ENCODE results near the gene CTSC.
"Not testable (repeated sequence)": the region's sequence is repeated elsewhere in the genome, so short reads cannot be mapped to it uniquely, and the experiment has no call there.

CTSC gene

GRCh38 chr11:88353386-88353785, 15.8 kb upstream of the CTSC start:
- in situ Hi-C loops (cut with MboI; ENCODE audit: low sequenced_read_pairs) = no loop called here

GRCh38 chr11:88352139-88352538, 14.6 kb upstream of the CTSC start:
- in situ Hi-C loops (cut with MboI; ENCODE audit: low sequenced_read_pairs) = no loop called here

GRCh38 chr11:88348870-88349269, 11.3 kb upstream of the CTSC start:
- in situ Hi-C loops (cut with MboI; ENCODE audit: low sequenced_read_pairs) = no loop called here

- in situ Hi-C loops (cut with MboI; ENCODE audit: low sequenced_read_pairs) = no loop called here
Measured at GRCh38 chr11:88345949-88346348, 8.4 kb upstream of the CTSC start.

- in situ Hi-C loops (cut with MboI; ENCODE audit: low sequenced_read_pairs) = no loop called here
Measured at GRCh38 chr11:88345408-88345807, 7.9 kb upstream of the CTSC start.

GRCh38 chr11:88344869-88345268, 7.3 kb upstream of the CTSC start:
- in situ Hi-C loops (cut with MboI; ENCODE audit: low sequenced_read_pairs) = no loop called here

GRCh38 chr11:88341522-88342251, 4.2 kb upstream of the CTSC start:
- in situ Hi-C loops (cut with MboI; ENCODE audit: low sequenced_read_pairs) = no loop called here

GRCh38 chr11:88340366-88340935, 2.9 kb upstream of the CTSC start:
- in situ Hi-C loops (cut with MboI; ENCODE audit: low sequenced_read_pairs) = no loop called here

GRCh38 chr11:88337987-88338668, 592 bp upstream of the CTSC start:
- in situ Hi-C loops (cut with MboI; ENCODE audit: low sequenced_read_pairs) = no loop called here

GRCh38 chr11:88335284-88335683, 2.3 kb downstream of the CTSC start:
- in situ Hi-C loops (cut with MboI; ENCODE audit: low sequenced_read_pairs) = no loop called here

GRCh38 chr11:88333862-88334261, 3.7 kb downstream of the CTSC start:
- in situ Hi-C loops (cut with MboI; ENCODE audit: low sequenced_read_pairs) = no loop called here

- in situ Hi-C loops (cut with MboI; ENCODE audit: low sequenced_read_pairs) = no loop called here
Measured at GRCh38 chr11:88332851-88333250, 4.7 kb downstream of the CTSC start.

- in situ Hi-C loops (cut with MboI; ENCODE audit: low sequenced_read_pairs) = no loop called here
Measured at GRCh38 chr11:88330826-88331428, 6.6 kb downstream of the CTSC start.

- in situ Hi-C loops (cut with MboI; ENCODE audit: low sequenced_read_pairs) = no loop called here
Measured at GRCh38 chr11:88329563-88330250, 7.8 kb downstream of the CTSC start.

GRCh38 chr11:88327462-88328143, 9.9 kb downstream of the CTSC start:
- in situ Hi-C loops (cut with MboI; ENCODE audit: low sequenced_read_pairs) = no loop called here

- in situ Hi-C loops (cut with MboI; ENCODE audit: low sequenced_read_pairs) = no loop called here
Measured at GRCh38 chr11:88327061-88327460, 10.5 kb downstream of the CTSC start.

GRCh38 chr11:88326099-88326498, 11.4 kb downstream of the CTSC start:
- in situ Hi-C loops (cut with MboI; ENCODE audit: low sequenced_read_pairs) = no loop called here

- in situ Hi-C loops (cut with MboI; ENCODE audit: low sequenced_read_pairs) = no loop called here
Measured at GRCh38 chr11:88324562-88325345, 12.8 kb downstream of the CTSC start.

- in situ Hi-C loops (cut with MboI; ENCODE audit: low sequenced_read_pairs) = not testable (repeated sequence)
Measured at GRCh38 chr11:88322881-88323280, 14.7 kb downstream of the CTSC start.

GRCh38 chr11:88321412-88321811, 16.1 kb downstream of the CTSC start:
- in situ Hi-C loops (cut with MboI; ENCODE audit: low sequenced_read_pairs) = not testable (repeated sequence)
